GM11168 (cell line): ENCODE results near the gene SPON1.
"Not testable (repeated sequence)": the region's sequence is repeated elsewhere in the genome, so short reads cannot be mapped to it uniquely, and the experiment has no call there.

Source experiments
- in situ Hi-C: fragments of 300-500 bp; cut with MboI; formaldehyde crosslinking; loops from one replicate; pipeline ENCODE4 v1.12.0; 2022; ENCODE audit warnings: low sequenced_read_pairs; ENCODE audit not compliant: unreplicated experiment

SPON1 gene

GRCh38 chr11:14225666-14226065 lies 263.1 kb downstream of the SPON1 start:
- in situ Hi-C loops, result loop anchor here (25.0 kb wide), 1 partner anchor 463 kb away; no protein-coding TSS in a partner anchor

GRCh38 chr11:14228356-14228755 lies 265.8 kb downstream of the SPON1 start:
- in situ Hi-C loops, result loop anchor here (25.0 kb wide), 1 partner anchor 466 kb away; no protein-coding TSS in a partner anchor

DNA sequence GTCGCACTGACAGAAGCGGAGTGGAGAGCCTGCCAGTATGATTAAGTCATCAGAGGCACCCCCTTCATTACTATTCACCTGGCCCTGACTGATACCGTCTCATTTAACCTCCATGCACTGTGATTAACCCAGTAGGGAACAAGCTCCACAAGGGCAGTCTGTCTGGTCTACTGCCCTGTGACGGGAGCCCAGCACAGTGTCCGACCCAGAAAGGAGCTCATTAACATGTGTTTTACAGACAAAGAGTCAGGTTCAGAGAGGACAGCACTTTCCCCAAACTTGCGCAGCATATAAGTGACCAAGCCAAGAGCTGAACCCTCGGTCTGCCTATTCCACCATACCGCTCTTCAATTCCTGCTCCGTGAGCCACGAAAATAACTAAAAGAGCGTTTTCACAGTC lies 266.9 kb downstream of the SPON1 start:
- in situ Hi-C loops, result loop anchor here (25.0 kb wide), 1 partner anchor 467 kb away; no protein-coding TSS in a partner anchor

DNA sequence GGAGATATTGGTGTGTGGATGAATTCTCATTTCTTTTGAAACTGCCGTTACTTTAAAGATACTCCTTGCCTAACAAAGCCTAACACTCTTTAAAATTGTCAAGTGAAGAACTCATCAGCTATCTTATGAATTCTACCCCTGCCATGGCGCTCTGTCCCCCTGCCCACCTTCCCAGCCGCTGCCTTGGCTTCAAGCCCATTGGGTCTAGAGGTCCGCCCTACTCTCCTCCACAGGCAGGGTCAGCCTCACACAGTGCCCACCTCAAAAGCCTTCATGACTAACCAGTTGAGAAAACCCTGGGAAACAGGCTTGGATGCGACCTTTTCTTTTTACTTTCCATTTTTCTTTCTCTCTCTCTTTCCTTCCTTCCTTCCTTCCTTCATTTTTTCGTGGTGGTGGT lies 267.9 kb downstream of the SPON1 start:
- in situ Hi-C loops, result loop anchor here (25.0 kb wide), 1 partner anchor 468 kb away; no protein-coding TSS in a partner anchor

DNA sequence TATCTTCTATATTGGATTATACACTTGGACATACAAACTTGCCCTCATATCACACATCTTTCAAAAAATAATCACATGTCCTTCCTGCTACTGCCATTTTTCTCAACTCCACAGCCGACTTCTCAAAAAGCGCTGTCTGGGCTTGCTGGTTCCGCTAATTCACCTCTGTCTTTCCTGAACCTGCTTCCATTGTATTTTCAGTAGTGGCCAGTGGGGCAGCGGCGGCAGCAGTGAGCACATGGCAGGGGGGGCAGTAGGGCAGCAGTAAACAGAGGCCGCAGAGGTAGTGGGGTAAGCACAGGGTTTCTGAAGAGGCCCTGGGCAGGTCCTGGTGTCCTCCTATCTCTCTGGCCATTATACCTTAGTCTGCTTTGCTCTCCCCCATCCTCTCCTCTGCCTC lies 270.1 kb downstream of the SPON1 start:
- in situ Hi-C loops, result loop anchor here (25.0 kb wide), 1 partner anchor 470 kb away; no protein-coding TSS in a partner anchor

GRCh38 chr11:14234446-14234845 lies 271.9 kb downstream of the SPON1 start:
- in situ Hi-C loops, result loop anchor here (25.0 kb wide), 1 partner anchor 472 kb away; no protein-coding TSS in a partner anchor

DNA sequence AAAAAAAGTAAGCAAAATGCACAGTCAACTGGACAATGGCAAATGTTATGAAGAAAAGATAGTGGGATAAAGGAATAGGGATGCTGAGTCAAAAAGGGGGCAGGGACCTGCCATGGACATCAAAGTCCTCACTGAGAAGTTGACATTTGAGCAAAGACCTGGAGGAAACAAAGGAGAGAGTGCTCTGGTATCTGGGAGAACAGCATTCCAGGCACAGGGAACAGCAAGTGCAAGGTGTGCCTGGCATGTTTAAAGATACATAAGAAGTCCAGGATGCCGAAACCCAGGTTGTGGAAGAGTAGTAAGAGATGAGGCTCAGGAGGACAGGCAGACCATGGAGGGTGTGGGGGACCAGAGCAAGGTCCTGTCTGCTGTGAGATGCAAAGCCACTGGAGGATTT lies 273.2 kb downstream of the SPON1 start:
- in situ Hi-C loops, result loop anchor here (25.0 kb wide), 1 partner anchor 473 kb away; no protein-coding TSS in a partner anchor

DNA sequence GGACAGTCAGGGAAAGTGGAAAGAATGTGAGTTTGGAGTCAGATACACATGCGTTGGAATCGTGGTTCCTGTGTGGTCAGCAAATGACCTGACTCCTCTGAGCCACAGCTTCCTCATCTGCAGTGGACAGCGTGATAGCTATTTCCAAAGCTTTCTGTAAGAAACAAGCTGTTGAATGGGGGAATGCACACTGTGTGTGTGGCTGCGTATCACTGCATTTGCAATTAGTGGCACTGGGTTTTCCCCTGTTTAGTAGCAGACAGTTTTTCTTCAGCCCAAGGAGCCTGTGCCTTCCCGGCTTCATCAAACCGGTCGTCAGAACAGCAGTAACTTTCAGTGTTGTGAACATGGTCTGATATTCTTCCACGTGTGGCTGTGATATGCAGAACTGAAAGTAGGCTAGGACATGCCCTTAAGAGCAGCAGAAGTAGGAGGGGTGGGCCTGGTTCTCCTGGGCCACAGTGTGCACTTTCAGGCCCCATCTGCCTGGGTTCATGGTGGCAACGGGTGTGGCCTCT lies 275.0 kb downstream of the SPON1 start:
- in situ Hi-C loops, result loop anchor here (25.0 kb wide), 1 partner anchor 475 kb away; no protein-coding TSS in a partner anchor

DNA sequence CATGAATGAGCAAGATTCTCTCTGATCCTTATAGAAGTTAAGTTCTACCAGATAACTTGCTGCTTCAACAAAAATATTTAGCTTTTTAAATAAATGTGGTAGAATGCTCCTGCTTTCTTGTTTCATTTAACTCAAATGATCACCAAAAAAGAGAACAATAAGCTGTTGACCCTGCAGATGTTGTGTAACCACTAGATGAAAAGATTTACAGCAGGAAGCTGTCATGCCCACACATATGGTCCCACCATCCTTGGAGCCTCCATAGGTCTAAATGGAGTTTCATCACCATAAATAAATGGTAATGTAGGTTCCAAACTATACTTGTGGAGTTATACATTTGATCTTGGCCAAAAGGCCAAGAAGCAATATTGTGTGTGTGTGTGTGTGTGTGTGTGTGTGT lies 277.7 kb downstream of the SPON1 start:
- in situ Hi-C loops, result loop anchor here (25.0 kb wide), 1 partner anchor 478 kb away; no protein-coding TSS in a partner anchor

- in situ Hi-C loops, result loop anchor here (25.0 kb wide), 1 partner anchor 479 kb away; no protein-coding TSS in a partner anchor
Observed at GRCh38 chr11:14240951-14241350, 278.4 kb downstream of the SPON1 start.

- in situ Hi-C loops, result loop anchor here (25.0 kb wide), 1 partner anchor 480 kb away; no protein-coding TSS in a partner anchor
Observed at GRCh38 chr11:14242187-14242586, 279.7 kb downstream of the SPON1 start.

GRCh38 chr11:14242733-14243132 lies 280.2 kb downstream of the SPON1 start:
- in situ Hi-C loops, result loop anchor here (25.0 kb wide), 1 partner anchor 480 kb away; no protein-coding TSS in a partner anchor

DNA sequence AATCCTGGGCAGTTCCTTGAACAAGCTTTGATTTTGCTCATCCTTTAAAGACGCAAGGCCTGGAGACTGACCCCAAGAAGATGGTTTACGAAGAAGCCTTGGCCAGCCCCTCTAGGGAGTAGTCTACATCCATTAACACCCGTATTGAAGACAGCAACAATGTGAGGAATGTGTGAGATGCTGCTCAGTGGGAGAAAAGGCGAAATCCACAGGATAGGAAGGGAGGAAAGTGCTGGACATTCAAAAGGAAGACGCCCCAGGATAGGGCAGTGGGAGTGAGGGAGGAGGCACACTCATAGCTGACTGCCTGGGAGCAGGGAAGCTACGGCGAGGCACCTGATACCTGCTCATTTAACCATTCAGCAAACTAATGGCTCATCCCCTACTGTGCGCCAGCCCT lies 282.4 kb downstream of the SPON1 start:
- in situ Hi-C loops, result loop anchor here (5.0 to 25.0 kb wide), 2 partner anchors 288 to 483 kb away; no protein-coding TSS in a partner anchor

DNA sequence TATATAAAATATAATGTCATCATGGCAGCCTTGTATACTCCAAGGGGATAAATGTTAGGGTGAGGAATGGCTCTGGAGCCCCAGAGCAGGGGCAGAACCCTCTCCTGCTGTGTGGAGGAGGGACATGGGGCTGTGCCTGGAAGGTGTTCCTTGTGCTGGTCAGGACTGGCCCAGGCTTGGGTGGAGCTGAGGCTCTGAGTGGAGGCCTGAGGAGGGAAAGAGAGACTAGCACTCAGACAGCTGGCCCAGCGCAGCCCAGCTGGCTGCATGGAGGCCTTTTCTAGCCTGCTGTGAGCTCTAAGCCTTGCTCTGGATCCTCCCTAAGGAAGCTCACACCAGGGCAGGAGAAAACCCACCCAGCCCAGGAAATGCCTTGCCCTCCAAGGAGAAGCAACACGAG lies 282.9 kb downstream of the SPON1 start:
- in situ Hi-C loops, result loop anchor here (5.0 to 25.0 kb wide), 2 partner anchors 288 to 483 kb away; no protein-coding TSS in a partner anchor

- in situ Hi-C loops, result loop anchor here (5.0 to 25.0 kb wide), 2 partner anchors 291 to 486 kb away; no protein-coding TSS in a partner anchor
Observed at GRCh38 chr11:14248580-14248981, 286.1 kb downstream of the SPON1 start.

GRCh38 chr11:14249121-14249963 lies 286.8 kb downstream of the SPON1 start:
- in situ Hi-C loops, result loop anchor here (5.0 to 25.0 kb wide), 2 partner anchors 292 to 487 kb away; no protein-coding TSS in a partner anchor

DNA sequence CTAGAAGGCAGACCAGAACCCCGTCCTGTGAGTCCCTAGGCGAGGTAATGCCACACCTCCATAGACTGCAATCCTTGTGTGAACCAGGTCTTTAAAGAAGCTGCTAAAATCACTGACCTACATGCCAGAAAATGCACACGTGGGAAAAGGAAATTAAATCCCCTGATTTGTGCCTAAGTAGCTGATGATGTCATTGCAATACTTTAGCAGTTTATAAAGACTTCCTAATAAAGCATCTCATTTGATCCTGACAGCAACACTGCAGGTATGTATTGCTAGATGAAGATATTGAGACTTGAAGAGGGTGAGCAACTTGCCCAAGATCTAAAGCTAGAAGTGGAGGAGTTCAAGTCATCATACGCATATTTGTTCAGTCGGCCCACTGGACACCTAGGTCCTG lies 289.2 kb downstream of the SPON1 start:
- in situ Hi-C loops, result no loop called here

- in situ Hi-C loops, result not testable (repeated sequence)
Observed at GRCh38 chr11:14252501-14252900, 290.0 kb downstream of the SPON1 start.

DNA sequence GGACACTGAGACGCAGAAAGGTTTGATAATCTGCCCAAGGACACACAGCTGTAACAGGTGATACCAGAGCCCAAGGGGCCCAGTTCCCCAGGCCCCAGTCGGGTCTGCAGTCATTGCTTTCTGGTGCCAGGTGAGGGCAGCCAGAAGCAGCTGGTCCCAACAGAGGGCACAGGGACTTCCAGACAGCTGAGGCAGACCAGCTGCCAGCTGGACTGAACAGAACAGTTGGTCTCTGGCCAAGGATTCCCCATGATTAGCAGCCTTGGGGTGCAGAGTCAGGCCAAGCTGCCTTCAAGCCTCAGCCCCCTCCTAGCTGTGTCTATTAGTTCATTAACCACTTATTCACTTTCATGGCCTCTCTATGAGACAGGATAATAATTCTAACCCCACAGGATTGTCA lies 290.9 kb downstream of the SPON1 start:
- in situ Hi-C loops, result no loop called here

DNA sequence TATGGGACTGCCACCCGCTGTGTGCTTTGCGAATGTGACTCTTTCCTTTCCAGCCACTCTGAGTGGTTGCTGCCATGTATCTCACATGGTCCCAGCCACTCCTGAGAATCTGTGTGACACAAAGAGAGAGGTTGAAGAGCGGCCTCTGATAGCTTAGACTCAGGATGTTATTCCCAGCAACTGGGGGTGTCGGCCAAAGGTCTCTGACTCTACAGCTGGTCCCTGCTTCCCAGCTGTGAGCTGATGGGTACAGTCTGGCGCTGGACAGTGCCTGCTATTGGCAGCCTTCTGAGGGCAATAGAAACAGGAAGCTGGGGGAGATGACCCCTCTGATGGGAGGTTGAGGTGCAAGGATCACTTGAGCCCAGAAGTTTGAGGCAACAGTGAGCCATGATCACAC lies 291.3 kb downstream of the SPON1 start:
- in situ Hi-C loops, result no loop called here
